GM12873 (cell line): ENCODE measurements around the gene DGKB.

Source experiments
- TF ChIP-seq, protein P1 (sequence below): IDR thresholded peaks from 2 replicates; pipeline ENCODE4 v1.5.1; 2012; ENCODE audit warnings: low read depth, mild to moderate bottlenecking, moderate library complexity, low read length, control low read depth; ENCODE audit not compliant: insufficient read depth; ENCODE audit errors: missing control alignments

DGKB gene

DNA sequence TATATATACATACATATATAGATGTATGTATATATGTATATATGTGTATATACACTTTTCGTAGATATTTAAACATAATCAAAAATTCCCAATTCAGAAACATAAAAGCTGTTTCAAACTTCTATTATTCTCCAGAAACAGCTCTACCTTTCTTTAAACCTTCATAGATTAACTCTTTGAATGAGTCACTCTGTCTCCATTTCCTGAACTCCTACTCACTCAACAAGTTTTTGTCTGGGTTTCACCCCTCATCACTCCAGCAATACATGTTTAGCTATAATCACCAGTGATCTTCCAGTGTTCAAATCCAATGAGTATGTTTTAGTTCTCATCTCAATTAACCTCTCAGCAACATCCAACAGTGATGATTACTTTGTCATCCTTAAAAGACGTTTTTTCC, 9.6 kb downstream of the DGKB start:
- TF ChIP-seq, protein P1, sequence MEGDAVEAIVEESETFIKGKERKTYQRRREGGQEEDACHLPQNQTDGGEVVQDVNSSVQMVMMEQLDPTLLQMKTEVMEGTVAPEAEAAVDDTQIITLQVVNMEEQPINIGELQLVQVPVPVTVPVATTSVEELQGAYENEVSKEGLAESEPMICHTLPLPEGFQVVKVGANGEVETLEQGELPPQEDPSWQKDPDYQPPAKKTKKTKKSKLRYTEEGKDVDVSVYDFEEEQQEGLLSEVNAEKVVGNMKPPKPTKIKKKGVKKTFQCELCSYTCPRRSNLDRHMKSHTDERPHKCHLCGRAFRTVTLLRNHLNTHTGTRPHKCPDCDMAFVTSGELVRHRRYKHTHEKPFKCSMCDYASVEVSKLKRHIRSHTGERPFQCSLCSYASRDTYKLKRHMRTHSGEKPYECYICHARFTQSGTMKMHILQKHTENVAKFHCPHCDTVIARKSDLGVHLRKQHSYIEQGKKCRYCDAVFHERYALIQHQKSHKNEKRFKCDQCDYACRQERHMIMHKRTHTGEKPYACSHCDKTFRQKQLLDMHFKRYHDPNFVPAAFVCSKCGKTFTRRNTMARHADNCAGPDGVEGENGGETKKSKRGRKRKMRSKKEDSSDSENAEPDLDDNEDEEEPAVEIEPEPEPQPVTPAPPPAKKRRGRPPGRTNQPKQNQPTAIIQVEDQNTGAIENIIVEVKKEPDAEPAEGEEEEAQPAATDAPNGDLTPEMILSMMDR = no peak

DNA sequence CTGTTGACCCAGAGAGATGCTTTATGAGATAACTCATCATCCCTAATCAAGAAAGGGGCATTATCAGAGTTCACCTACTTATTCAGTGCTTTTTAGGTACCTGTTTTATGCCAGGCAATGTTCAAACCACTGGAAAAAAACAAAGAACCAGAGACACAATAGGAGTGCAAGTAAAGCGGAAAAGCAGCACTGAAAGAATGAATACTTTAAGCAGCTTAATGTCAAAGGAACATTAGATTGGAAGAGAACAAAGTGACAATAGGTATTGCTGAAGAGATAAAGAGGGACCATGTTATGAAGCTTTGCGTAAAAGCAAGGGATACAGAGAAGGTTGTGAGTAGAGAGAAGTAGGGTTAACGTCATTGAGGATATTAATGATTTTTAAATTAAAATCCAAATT, 11.3 kb downstream of the DGKB start:
- TF ChIP-seq, protein P1 = no peak

DNA sequence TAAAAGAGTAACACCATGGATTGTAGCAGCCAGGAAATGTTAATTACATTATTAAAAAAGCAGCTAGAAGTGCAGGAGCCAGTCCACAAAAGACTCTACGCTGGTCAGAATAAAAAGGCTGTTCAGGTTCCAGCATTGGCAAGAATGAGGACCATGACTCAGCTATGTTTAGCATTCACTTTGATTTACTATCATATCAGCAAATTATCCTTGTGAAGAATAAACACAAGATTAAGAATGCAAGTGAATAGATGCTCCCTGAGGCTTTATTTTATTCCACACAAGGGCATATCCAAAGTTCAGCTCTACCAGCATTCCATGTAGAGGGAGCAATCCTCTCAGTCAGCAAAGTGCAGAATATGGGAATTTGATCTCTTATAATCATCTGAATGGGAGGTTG, 13.6 kb downstream of the DGKB start:
- TF ChIP-seq, protein P1 = no peak

DNA sequence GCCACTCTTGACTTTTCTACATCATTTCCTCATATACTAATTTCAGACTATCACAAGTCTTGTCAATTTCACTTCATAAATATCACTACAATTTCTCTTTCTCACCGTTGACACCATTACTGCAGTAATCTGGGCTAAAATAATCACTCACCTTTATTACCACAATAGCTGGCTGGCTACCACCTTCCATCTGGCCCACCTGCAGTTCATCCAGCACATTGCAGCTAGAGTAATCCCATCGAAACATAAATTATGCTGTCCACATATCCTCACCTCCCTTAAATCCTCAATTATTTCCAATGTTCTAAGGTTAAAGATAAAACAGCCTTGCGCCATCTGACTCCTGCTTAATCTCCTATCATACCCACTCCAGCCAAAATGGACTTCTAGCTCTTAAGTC, 16.0 kb downstream of the DGKB start:
- TF ChIP-seq, protein P1 = no peak

DNA sequence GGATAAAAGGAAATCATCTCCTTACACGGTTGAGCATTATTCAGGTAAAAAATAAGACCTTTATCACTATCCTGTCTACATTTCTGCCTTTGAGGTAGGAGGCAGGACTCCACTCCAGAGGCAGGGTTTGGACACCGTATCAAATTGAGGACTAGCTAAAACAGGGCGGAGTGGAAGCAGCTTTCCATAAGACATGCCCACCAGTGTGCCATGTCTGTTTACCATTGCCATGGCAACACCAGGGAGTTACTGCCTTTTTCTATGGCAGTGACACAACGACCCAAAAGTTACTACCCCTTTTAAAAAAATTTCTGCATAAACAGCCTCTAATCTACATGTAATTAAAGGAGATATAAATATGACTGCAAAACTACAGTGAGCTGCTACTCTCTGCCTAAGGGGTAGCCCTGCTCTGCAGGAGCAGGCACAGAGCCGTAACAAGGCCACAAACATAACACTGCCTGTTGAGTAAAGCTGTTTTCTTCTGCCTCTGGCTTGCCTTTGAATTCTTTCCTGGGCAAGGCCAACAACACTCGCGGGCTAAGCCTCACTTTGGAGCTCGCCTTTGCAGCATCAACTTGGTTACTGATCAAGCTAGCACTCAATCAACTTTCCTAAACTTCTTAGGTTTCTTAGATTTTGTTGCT, 26.5 kb downstream of the DGKB start:
- TF ChIP-seq, protein P1 = no peak

DNA sequence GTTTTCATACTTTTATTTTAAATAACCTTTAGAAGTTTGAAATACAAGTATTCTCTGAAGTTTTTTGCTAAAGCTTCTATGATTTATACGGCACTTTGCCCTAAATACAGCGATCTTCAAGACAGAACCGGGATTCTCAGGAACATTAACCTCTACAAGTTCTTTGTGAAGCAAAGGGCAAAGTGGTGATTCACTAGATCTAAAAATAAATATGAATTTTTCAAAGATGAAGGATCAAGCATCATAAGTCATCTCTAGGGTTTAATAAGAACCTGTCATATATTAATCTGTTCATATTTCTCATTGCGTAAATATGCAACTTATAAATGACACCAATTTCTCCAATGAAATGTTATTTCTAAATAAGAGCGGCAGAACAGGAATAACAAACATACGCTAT, 30.7 kb downstream of the DGKB start:
- TF ChIP-seq, protein P1 = no peak

DNA sequence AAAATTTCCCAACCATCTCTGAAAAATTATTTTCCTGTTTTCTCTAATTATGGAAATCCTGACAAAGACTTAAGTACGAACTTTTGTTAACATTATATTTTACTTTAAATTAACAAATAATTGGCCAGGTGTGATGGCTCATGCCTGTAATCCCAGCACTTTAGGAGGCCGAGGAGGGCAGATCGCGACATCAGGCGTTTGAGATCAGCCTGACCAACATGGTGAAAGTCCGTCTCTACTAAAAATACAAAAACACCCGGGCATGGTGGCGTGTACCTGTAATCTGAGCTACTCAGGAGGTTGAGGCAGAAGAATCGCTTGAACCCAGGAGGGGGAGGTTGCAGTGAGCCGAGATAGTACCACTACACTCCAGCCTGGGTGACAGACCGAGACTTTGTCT, 32.2 kb downstream of the DGKB start:
- TF ChIP-seq, protein P1 = no peak
